ENCODE results near the gene GGTLC1.
"Not testable (repeated sequence)": the region's sequence is repeated elsewhere in the genome, so short reads cannot be mapped to it uniquely, and the experiment has no call there.

The GGTLC1 gene

DNA sequence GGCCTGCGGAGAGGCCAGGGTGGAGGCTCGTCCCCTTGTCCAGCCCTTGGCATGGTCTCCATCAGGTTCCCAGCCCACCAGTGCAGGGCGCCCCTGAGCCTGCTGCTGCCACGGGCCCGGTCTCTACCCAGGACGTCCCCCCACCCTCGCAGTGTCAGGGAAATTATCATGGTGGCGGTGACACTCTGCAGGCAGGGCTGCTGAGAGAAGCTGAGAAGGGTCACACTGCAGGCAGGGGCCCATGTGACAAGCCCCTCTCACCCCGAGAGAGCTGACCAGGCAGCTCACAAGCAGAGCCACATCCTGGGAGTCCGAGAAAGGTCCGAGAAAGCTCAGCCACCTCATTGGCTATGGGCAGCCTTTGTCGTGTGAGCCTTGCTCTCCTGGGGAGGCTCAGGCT lies 4.9 kb upstream of the GGTLC1 start:
- not testable (repeated sequence) for DNase-seq

DNA sequence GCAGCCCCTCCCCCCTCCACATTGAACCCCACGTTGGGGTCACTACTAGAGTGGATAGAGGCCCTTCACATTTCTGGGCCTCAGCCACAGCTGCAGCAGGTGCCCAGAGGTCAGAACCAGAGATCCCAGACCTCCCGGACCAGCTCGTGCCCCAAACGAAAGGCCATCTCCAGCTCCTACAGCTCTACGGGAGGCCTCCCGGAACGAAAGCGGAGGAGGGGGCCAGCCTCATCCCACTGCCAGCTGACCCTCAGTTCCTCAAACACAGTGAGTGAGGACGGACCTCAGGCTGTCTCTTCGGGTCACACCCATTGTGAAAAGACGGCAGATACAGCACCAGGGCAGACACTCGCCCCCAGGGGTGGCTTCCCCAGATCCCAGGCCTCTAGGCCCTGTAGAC lies 1.7 kb upstream of the GGTLC1 start:
- DNase-seq: not testable (repeated sequence)

DNA sequence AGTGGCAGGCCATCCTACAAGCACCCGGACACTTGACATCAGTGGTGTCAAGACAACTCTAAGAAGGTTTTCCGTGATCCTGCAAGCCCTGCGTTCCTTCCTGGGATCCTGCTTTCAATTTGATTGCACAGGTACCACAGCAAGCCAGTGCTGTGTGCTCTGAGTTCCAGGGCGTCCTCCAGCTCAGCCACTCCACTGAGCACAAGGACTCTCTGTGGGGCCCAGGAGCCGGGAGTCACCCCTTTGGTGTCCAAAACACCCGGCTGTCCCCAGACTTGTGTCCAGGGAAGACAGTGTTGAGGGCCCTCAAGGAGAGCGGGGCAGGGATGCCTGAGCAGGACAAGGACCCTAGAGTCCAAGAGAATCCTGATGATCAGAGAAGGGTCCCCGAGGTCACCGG lies 387 bp upstream of the GGTLC1 start:
- not testable (repeated sequence) for DNase-seq

DNA sequence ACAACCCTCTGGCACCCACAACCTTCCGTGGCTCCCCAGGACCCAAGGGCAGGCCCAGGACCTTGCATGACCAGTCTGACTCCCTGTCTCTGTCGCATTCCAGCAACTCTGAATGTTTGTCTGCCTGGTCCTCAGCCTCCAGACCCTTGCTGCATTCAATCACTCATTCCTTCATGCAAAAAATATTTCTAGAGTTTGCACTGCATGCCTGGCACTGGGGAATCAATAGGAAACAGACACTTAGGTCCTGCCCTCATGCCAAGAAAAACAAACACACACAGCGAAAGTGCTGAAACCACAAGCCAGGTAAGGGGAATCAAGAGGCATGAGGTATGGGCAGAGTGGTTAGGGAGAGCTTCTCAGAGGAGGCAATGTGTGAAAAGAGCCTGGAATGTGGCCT lies 1.9 kb downstream of the GGTLC1 start:
- not testable (repeated sequence) for DNase-seq

DNA sequence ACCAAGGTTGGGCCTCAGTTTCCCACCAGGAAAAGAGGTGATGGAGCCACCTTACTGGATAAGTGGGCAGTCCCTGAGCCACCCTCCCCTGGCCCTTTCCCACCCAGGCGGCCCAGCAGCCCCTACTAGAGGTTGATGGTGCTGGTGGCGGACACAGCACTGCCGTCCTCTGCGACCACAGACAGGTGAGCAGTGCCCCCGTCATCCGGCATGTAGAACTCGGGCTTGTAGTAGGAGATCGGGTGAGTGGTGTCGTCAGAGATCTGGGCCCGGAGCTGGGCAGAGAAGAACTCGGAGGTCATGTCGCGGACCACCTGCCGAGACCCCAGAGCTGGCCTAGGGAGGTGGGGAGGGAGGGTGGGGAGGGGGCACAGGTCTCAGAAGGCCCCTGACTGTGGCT lies 2.3 kb downstream of the GGTLC1 start:
- DNase-seq: not testable (repeated sequence)

DNA sequence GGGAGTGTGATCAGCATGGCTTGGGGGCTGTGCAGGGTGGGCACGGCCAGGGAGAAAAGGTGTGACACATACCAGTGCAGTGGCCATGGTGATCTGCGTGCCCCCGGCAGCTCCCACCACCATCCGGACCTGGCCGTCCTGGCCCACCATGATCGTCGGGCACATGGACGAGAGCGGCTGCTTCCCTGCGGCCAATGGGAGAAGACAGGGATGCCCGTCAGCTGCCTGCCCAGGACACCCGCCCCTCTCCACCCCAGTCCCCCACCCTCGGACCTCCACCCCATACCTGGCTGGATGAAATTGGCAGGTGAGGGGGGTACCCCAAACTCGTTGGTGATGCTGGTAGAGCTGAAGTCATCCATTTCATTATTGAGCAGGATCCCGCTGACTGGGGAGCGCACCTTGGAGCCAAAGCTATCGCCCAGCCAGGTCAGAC lies 2.8 kb downstream of the GGTLC1 start:
- not testable (repeated sequence) for DNase-seq

DNA sequence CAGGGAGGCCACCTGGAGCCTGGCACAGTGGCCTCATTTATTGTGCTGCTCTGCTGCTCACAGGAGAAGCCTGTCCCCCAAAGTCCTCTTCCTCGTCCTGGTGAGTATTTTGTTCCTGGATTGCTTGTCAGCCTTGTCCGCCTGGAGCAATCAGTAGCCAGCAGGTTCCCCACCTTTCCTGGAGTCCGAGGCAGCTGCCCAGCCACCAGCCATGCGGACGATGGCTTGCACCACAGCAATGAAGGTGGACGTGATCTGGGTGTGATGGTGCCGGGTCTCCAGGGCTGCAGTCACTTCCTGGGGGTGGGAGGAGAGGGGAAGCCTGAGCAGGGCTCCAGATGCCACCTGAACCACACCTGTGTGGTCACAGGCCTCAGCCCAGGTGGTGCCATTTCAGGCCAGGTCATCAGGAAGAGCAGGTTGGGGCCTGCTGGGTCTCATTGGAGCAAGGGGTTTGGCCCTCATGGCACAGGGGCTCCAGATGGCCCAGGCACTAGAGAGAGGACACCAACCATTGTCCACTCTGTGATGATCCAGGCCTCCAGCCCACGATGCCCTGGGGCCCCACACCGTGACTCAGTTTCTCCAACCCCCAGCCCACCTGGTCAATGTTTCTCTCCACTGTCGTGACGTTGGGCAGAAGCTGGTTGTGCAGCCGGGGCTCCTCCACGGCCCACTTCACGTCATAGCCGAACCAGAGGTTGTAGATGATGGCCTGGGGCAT lies 3.4 kb downstream of the GGTLC1 start:
- DNase-seq: not testable (repeated sequence)

DNA sequence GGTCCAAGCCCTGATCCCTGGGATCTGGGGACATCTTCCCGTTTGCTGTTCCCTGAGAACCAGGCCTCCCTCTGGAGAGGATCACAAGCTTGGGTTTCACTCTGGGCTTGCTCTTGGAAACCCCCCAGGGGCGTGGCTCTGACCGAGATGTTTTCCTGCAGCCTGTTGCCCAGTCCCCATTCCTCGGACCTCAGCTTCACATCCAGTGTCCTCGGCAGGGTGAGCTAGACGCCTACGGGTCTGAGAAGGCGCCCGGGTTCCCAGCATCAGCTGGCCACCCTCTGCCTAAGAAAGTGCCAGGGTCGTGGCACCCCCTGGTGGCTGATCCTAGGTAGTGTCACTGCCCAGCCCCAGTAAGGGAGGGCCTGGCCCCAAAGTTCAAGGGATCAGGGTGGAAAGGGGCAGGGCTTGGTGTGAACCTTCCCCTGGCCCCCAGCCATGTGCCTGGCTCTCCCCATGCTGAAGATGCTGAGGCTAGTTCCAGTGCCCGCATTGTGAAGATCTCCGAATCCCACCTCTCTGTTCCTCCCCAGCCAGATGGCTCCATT lies 4.0 kb downstream of the GGTLC1 start:
- not testable (repeated sequence) for DNase-seq

DNA sequence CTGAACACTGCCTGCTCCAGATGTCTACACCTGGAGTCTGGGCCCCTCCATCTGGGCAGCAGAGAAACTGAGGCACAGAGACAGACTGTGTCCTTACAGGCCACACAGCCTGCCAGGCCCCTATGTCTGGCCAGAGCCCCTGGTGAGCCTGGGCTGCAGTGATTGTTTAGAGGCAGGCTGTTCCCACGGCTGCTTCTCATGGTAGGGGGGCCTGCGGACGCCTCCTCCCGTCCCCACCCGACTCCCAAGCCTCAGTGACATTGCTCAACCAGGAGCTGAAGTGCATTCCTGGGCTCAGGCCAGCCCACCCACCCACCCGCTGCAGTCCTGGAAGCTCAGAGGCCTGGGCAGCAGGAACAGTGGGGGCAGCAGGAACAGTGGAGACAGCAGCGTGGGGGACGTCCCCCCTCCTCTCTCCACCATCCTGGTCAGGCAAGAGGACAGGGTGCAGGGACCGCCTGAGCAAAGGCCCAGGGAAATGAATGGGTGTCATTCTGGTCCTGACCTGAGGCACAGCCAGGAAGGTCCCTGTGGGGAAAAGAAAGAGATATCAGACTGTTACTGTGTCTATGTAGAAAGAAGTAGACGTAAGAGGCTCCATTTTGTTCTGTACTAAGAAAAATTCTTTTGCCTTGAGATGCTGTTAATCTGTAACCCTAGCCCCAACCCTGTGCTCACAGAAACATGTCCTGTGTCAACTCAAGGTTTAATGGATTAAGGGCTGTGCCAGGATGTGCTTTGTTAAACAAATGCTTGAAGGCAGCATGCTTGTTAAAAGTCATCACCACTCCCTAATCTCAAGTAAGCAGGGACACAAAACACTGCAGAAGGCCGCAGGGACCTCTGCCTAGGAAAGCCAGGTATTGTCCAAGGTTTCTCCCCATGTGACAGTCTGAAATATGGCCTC lies 6.2 kb downstream of the GGTLC1 start:
- DNase-seq: not testable (repeated sequence)

DNA sequence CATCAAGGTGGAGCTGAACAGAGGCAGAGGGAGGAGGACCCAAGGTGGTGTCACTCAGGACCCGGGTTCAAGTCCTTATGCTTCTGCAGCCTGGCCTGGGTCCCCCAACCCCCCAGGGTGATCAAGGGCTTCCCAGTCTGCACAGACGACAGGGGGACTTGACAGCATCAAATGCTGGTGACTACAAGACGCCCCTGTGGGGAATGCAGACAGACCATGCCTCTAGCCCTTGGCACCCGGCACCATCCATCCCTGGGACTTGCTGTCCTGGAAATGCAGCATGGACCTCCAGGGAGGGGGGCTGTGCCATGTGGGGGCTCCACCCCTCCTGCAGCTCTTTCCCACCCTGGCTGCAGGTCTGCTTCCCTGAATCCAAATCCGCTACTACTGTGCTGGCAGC lies 7.1 kb downstream of the GGTLC1 start:
- not testable (repeated sequence) for DNase-seq

DNA sequence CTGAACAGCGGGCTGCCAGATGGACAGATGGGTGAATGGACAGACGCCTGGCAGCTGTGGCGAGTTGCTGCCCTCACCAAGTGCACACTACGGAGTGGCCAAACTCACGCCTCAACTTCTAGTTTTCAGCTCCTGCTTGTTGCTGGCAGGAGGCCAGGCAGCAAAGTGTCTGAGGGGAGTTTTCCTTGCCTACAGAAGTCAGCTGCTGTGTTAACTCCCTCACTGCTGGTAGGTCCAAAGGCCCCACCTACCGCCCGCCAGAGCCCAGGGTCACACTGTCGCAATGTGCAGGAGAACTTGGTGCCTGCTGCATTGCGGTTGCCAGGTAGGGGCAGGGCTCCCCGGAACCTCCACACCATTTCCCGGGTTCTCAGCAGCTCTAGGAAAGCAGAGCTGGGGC lies 7.6 kb downstream of the GGTLC1 start:
- not testable (repeated sequence) for DNase-seq

DNA sequence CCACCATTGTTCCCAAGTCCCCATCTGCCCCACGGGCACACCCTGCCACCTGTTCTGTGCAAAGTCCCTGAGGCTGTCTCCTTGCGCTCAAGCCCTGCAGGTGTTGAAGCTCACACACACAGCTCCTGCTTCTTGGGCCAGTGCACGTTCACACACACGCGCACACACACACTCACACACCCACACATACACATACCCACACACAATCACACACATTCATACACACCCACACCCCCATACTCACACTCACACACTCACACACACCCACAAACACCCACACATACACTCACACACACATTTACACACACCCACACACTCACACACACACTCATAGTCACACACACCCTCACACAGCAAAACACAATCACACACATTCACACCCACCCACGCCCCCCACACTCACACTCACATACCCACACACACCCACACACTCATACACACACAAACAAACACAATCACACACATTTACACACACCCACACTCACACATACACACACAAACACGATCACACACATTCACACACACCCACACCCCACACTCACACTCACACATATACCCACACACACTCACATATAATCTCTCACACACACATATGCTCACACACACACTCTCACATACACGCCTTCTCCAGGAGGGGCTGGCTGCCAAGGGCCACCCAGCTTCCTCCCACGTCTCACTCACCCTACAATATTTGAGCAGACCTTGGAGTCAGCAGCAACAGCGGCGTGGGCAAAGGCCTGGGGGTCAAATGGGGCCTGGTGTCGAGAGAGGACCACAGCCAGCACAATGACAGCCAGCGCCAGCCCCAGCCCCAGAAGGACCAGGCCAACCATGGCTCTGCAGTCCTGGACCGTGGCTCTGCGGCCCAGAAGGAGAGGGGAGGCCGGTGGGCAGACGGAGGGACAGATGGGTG lies 8.4 kb downstream of the GGTLC1 start:
- DNase-seq: not testable (repeated sequence)

DNA sequence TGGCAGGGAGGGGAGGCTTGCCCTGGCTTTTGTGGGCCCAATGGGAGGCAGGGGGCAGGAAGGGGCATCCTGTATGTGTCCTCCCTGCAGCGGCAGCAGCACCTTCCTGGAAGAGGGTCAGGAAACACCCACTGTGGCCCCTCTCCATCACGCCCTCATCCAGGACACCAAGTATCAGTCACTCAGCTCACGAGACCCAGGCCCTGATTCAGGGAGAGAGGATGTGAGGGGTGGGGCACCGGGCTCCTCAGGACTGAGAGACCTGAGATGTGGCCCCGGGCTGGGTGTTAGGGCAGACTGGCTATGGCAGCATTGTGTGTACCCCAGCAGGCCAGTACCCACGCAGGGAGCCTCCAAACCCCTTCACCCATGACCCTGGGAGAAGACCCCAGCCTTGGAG lies 9.2 kb downstream of the GGTLC1 start:
- DNase-seq: not testable (repeated sequence)

DNA sequence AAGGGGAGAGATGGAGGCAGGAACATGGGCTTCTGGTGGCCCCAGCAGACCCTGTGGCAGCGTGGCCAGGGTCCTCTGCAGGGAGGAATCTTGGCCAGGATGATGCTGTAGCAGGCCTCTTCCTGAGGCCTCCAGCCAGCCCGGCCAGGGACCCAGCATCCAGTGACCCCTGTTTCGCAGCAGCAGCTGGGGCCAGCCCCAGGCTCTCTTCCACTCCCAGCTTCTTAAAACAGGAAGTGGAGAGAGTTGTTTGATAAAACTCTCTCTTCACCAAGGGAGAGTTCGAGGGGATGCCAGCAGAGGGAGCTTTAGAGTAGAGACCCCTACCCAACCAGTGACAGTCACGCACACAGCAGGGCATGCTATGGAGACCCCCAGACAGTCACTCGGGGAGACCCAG lies 10.1 kb downstream of the GGTLC1 start:
- not testable (repeated sequence) for DNase-seq

DNA sequence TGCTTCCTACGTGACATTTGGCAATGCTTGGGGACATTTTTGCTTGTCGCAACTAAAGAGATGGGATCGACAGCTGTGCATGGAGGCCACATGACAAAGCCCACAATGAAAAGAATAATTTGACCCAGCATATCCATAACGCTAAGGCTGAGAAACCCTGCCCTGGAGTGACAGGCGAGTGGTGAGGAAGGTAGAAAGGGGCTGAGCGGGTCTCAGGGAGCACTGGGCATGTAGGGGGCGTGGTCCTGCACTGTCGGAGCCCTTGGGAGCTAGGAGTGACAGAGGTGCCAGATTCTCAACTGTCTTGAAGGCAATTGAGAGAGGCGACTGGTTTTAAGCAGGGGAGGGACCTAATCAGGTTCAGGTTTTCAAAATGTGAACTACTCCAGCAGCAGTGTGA lies 13.6 kb downstream of the GGTLC1 start:
- no peak for DNase-seq

DNA sequence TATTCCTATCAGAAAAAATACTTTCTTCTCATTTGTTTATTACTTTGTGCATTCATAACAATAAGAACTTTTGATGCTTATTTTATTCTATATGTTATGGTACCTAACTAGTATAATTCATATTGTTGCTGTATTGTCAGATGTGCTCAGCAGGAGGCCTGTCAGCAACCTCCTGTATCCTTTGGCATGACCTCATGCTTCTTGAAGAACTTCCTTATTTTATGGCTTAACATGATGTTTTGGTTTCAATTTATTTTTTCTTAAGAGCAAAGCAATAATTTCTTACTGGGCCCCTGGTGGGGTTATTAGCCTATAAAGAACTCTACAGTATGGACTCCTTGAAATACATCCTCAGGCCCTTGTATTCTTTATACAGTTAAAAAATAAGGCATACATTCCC lies 17.3 kb downstream of the GGTLC1 start:
- no peak for DNase-seq

DNA sequence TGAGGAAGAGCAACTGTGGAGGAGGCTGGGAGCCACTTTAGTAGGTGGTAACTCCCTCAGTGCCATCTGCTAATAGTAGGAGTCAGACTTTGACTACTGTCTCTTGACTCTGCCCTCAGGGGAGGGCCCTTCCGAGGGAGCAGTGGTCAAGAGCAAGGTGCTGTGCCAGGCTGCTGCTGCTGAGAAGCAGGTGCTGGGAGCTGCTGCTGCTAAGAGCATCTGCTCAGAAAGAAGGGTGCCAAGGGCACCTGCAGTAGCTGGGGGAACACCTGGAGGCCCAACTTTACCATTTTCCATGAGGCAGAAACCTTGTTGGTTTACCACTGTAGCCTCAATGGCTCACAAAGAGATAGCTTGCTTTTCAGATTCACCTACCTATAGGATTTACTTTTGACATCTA lies 18.5 kb downstream of the GGTLC1 start:
- DNase-seq: no peak

DNA sequence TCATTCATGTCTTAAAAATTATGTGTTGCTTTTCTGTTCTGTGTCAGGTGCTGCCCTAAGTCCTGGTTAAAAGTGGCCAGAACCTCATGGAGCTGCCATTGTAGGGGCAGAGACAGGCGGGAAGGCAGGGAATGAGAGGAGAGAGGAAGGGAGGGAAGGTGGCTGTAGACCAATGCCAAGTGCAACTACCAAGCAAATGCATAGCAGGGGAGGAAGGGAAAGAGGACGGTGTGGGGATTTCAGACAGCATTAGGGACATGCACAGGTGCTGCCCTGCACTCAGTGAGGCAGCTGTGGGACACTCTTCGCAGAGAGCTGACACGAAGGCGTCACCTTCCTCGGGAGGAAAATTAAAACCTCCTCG lies 21.0 kb downstream of the GGTLC1 start:
- no peak for DNase-seq

DNA sequence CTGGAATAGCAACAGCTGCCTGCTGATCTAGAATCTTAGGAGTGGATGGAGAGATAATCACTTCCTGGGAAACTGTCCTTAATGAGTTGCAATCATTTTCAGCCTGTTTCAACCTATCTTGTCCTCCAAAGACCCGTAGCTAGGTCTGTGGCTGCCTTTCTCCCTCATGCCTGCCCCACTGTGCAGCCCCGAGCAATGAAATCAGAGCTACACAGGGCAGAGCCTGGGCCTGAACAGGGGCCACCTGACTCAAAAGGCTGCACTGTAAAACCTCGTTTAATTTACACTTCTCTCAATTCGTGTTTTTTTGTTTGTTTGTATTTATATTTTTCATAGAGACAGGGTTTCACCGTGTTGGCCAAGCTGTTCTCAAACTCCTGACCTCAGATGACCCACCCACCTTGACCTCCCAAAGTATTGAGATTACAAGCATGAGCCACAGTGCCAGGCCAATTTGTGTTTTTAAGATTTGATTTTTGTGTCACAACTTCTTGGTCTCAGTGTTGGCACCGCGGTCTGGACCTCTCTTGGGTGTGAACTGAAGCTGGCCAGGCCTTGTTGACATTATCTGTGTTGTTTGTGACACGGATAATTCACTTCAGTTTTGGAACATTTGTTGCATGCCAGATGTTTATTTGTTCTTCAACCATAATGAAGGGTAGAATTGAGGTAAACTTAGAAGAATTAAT lies 21.5 kb downstream of the GGTLC1 start:
- no peak for DNase-seq

DNA sequence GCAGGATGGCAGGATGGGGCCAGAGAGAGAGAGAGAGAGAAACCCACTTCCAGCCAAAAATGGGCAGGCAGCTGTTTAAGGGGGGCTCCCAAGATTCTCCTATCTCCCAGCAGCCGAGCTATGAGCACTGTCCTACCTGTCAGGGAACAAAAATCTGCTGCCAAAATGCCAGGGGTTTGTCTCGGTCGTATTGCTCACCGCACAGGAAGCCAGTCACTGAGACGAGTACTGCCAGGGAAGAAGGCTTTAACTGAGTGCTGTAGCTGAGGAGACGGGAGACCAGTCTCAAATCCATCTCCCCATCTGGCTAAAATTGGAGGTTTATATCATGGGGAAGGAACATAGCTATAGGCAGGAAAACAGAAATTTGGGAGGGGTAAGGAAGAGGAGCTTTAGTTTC lies 22.3 kb downstream of the GGTLC1 start:
- no peak for DNase-seq

DNA sequence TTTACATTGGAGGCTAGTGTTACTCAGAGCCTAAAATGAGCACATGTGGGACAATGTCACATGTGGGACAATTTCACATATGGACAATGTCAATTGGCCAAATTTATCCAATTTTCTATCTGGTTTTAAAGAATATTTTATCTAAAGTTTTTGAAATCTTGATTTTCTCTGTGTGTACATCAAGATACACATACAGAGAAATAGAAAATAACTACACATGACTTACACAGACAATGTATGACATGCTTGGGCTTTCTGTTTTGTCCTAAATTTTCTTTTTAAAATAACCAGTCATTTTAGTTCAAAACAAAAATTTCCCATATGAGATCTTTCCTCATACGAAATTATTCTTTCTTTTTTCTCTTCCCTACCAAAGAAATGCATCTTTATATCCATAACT lies 24.6 kb downstream of the GGTLC1 start:
- no peak for DNase-seq

DNA sequence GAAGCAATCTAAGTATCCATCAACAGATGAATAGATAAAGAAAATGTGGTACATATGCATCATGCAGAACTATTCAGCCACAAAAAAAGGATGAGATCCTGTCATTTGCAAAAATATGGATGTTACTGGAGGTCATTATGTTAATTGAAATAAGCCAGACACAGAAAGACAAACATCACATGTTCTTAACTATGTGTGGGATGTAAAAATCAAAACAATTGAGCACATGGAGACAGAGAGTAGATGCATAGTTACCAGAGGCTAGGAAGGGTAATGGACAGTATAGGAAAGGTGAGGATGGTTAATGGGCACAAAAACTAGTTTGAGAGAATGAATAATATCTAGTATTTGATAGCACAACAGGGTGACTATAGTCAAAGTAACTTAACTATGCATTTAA lies 26.3 kb downstream of the GGTLC1 start:
- no peak for DNase-seq
